Measurements from ENCODE around the gene PTPRE.

- TF ChIP-seq CTCF (conservative IDR thresholded peaks at IDR 0.05; ENCODE audit: low read depth, low read length) (no peak), EZH2 (IDR thresholded peaks at IDR 0.05; ENCODE audit: borderline replicate concordance, low read depth, low read length, poor library complexity, severe bottlenecking) (no peak)
These were observed 19.6 kb downstream of the PTPRE start for GRCh38 chr10:127926455-127926854.

All from A673 (cell line).